Lower lobe of right lung (tissue), 2 donors: ENCODE data around the gene CDT1. TPM values are rescaled to one million over a fixed set of nuclear protein-coding genes. Genes with fewer than 3 reads are reported as not detected.

Experiments used
- ATAC-seq, 2 donors: fragments of 200-7000 bp; cut with Tn5 transposase; one replicate each; pipeline ENCODE4 v1.9.1; 2020 to 2022; ENCODE audit warnings: mild to moderate bottlenecking in 2 of 2, moderate library complexity in 2 of 2
- DNase-seq: peaks from one replicate; pipeline ENCODE4 v3.0.0-alpha.2; 2020
- H3K27ac ChIP-seq: fragments of 200-600 bp; one replicate; pipeline ENCODE4 v1.8.0; 2022
- H3K27me3 ChIP-seq: fragments of 200-600 bp; one replicate; pipeline ENCODE4 v1.8.0; 2022; ENCODE audit warnings: low read depth
- H3K36me3 ChIP-seq: fragments of 200-600 bp; one replicate; pipeline ENCODE4 v1.8.0; 2022; ENCODE audit warnings: mild to moderate bottlenecking
- H3K4me1 ChIP-seq: fragments of 200-600 bp; one replicate; pipeline ENCODE4 v1.8.0; 2022
- H3K4me3 ChIP-seq: fragments of 200-600 bp; one replicate; pipeline ENCODE4 v1.8.0; 2022; ENCODE audit warnings: mild to moderate bottlenecking
- H3K9me3 ChIP-seq: fragments of 200-600 bp; one replicate; pipeline ENCODE4 v1.8.0; 2022
- CTCF ChIP-seq: fragments of 200-600 bp; IDR thresholded peaks from one replicate; pipeline ENCODE4 v1.8.0; 2022; ENCODE audit warnings: antibody characterized with exemption, mild to moderate bottlenecking
- intact Hi-C: fragments of 100-400 bp; cut with DNase I; formaldehyde crosslinking; loops from one replicate; pipeline ENCODE4 v1.11.0; 2022
- total RNA-seq: library from RNA; stranded (reverse); fragmentation: NEBNext Ultra II Directional; extraction: Animal tissue kit (Norgen Biotek cat#: 25700); gene quantifications from one replicate; pipeline ENCODE4 v1.2.1, GENCODE V29; 2021
- donor health status: DM: no; HTN: yes; CAD: no; lungs with severe emphysema.

CDT1 gene
- total RNA-seq, 1 donor from 2014 or later = 3.5 TPM

DNA sequence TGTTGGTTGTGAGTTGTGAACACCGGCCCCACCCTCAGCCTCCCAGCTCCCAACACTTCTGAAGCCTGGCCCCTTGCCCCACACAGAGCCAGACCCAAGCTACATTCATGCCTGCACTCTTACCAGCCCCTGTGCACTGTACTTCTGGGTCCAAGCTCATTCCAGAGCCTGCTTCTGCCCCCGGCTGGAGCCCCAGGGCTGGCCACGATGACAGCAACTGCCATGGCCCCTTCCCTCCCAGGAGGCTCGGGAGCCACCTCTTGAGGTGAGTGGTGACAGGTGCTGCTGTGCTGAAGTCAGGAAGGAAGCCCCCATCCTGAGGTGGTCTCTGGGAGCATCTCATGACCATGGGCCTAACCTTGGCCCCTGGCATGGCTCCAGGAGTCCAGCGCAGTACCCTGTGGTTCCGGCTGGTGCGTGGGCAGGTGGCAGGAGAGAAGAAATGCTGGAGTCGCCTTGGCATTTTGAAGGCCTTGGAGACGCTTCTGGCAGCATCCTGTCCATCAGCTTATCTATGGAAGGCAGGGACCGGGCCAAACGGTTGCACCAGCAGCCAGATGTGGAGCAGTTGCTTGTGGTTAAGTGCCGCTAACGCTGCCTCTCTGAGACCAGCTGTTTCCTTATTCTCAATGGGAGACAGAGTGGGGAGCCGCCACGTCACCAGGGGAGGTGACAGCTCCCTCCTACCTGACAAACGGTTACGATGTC lies 3.9 kb upstream of the CDT1 start:
- Histone ChIP-seq H3K4me1 (peaks cover 28% of the 10 kb centered on the region), H3K27ac (no peak overlapping the region), H3K9me3 (no peaks in the 10 kb centered on the region), H3K4me3 (no peak overlapping the region), H3K36me3 (no peaks in the 10 kb centered on the region), H3K27me3 (no peaks in the 10 kb centered on the region)
- DNase-seq (no peak), ATAC-seq (no peak)
- intact Hi-C loops = no loop called here
- no peak for TF ChIP-seq CTCF

DNA sequence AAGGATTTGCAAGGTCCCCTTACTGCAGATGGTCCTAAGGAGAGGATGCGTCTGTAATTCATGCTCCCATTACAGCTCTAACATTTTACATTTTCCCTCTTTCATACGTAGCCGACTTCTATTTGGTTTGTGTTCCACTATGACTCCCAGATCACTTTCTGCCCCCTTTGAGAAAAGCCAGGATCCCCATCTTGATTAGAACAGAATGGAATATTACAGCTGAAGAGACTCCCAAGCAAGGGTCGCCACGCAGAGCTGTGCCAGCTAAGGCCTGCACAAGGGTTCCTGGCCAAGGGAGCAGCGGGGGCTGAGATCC lies 3.4 kb upstream of the CDT1 start:
- H3K27ac ChIP-seq = no peak overlapping the region
- no peaks in the 10 kb centered on the region for H3K9me3 ChIP-seq
- intact Hi-C loops = no loop called here
- no peak for TF ChIP-seq CTCF
- peaks cover 25% of the 10 kb centered on the region for H3K4me1 ChIP-seq
- no peaks in the 10 kb centered on the region for H3K36me3 ChIP-seq
- no peak overlapping the region for H3K4me3 ChIP-seq
- H3K27me3 ChIP-seq = no peaks in the 10 kb centered on the region
- ATAC-seq (no peak), DNase-seq (no peak)

DNA sequence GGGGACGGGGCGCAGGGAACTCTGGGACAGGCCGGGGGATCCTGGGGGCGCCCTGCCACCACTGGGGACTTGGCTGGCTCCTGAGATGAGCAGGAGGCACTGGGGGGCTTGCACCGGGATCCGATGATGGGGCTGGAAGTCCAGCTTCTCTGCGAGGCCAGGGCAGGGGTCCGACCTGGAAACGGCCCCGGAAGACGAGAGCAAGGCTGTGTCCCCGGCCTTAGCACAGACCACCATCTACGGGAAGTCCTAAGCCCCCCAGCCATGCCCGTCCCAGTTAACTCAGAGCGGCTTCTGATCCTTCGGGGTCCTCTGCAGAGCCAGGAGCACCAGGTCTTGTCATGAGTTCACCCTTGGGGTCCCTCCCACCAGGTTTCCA lies 573 bp downstream of the CDT1 start:
- intact Hi-C loops = no loop called here
- Histone ChIP-seq H3K27ac (no peak overlapping the region), H3K27me3 (no peaks in the 10 kb centered on the region), H3K4me1 (peaks cover 24% of the 10 kb centered on the region), H3K36me3 (peaks cover 6% of the 10 kb centered on the region), H3K4me3 (peak overlapping the region; percentile 74), H3K9me3 (no peaks in the 10 kb centered on the region)
- no peak for DNase-seq
- ATAC-seq = no peak
- TF ChIP-seq CTCF = no peak

DNA sequence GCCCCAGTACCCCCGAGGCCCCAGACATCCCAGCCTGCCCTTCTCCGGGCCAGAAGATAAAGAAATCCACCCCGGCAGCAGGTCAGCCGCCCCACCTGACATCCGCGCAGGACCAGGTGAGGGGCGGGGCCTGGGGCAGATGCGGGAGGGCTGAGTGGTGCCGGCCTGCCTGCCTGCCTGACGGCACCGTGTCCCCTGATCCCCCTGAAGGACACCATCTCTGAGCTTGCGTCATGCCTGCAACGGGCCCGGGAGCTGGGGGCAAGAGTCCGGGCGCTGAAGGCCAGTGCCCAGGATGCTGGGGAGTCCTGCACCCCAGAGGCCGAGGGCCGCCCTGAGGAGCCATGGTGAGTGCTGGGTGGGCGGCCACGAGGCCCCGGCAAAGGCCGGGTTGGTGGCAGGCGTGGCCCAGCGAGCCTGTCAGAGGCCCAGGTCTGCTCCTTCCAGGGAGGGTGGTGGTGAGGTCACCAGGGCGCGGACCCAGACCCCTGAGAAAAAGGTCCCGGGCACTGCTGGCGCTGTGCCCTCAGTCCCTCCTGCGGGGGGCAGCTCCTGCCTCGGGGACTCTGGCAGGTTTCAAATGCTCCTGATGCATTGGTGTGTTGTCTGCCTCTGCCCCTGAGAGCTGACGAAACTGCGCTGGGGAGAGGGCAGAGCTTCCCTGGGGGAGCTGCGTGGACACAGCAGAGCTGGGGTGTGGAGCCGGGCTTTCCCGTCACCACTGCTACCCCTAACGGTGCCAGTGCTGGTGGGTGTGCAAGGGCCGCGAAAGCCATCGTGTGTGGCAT lies 1.2 kb downstream of the CDT1 start:
- intact Hi-C loops = no loop called here
- Histone ChIP-seq H3K4me1 (peaks cover 26% of the 10 kb centered on the region), H3K9me3 (no peaks in the 10 kb centered on the region), H3K27me3 (no peaks in the 10 kb centered on the region), H3K4me3 (no peak overlapping the region), H3K36me3 (peaks cover 12% of the 10 kb centered on the region), H3K27ac (no peak overlapping the region)
- ATAC-seq (no peak), DNase-seq (no peak)
- no peak for TF ChIP-seq CTCF

GRCh38 chr16:88805340-88805715 lies 1.7 kb downstream of the CDT1 start:
- no peaks in the 10 kb centered on the region for H3K27me3 ChIP-seq
- no peak for ATAC-seq
- no peak for TF ChIP-seq CTCF
- no peak overlapping the region for H3K27ac ChIP-seq
- DNase-seq = no peak
- H3K9me3 ChIP-seq = no peaks in the 10 kb centered on the region
- peaks cover 14% of the 10 kb centered on the region for H3K36me3 ChIP-seq
- no peak overlapping the region for H3K4me3 ChIP-seq
- intact Hi-C loops = no loop called here
- peaks cover 32% of the 10 kb centered on the region for H3K4me1 ChIP-seq
